ENCODE measurements around the gene SUOX.

GRCh38 chr12:56001487-56002100, 4.5 kb downstream of the SUOX start:
- no peak for TF ChIP-seq CTCF (IDR thresholded peaks at IDR 0.05; ENCODE audit: low read length)
- TF ChIP-seq EZH2 (IDR thresholded peaks at IDR 0.05; ENCODE audit: borderline replicate concordance, low read length) = no peak

All from OCI-LY1 (cell line).